ENCODE measurements around the gene VSTM1. TPM values are rescaled to one million over a fixed set of nuclear protein-coding genes. Genes with fewer than 3 reads are reported as not detected.

Gene VSTM1
- total RNA-seq, 4 donors from 2014 or later = not detected

GRCh38 chr19:53991224-53992113 is 72.2 kb downstream of the VSTM1 start, which contains the start of gene CACNG6:
Gene CACNG6, plus strand, starts transcription at chr19:53991637. Its CDS starts 1,241 bp downstream, at chr19:53992878.
- TF ChIP-seq POLR2A (IDR thresholded peaks at IDR 0.05) = no peak
- no peak for TF ChIP-seq EP300 (IDR thresholded peaks at IDR 0.05)
- no peak for TF ChIP-seq CTCF (IDR thresholded peaks at IDR 0.05)
- no peak for DNase-seq (ENCODE audit: low spot score in 2 of 2)
- Histone ChIP-seq H3K27ac (no peak within 1 kb of the TSS), H3K27me3 (peaks cover 4 to 45% of the 10 kb centered on the region in 2 donors), H3K36me3 (no peaks in the 10 kb centered on the region), H3K4me3 (peak within 1 kb of the TSS in 2 of 4 donors; percentile 19 to 45), H3K9me3 (no peaks in the 10 kb centered on the region), H3K4me1 (peaks cover 0 to 10% (median 0%) of the 10 kb centered on the region in 4 donors)
- WGBS, 2 donors = 5 to 7% methylated on average over 28 to 34 of the region's 66 CpGs

Small RNA genes lying within 50 kb of the gene (small RNA-seq; reads per million reads assigned to genes)
- gene AC012314.20 = not detected

Other genes with a start within 250 kb of the VSTM1 start
- gene NLRP12, start 239.6 kb downstream of the VSTM1 start, total RNA-seq = 1 to 10 TPM in 2 of 4 donors, under 1 TPM in 2; 0.42 to 2.9 (median 1.2) TPM
- gene MYADM, start 196.0 kb downstream of the VSTM1 start, total RNA-seq = 10 to 100 TPM; 27.3 to 37.7 (median 31.9) TPM
- not detected for gene PRKCG, start 181.7 kb downstream of the VSTM1 start, total RNA-seq
- gene CACNG7, start 154.6 kb downstream of the VSTM1 start, total RNA-seq = not detected
- not detected for gene CACNG8, start 101.0 kb downstream of the VSTM1 start, total RNA-seq
- gene CACNG6, start 72.3 kb downstream of the VSTM1 start, total RNA-seq = not detected
- gene TARM1, start 17.5 kb upstream of the VSTM1 start, total RNA-seq = not detected
- 1 to 10 TPM in 3 of 4 donors, under 1 TPM in 1; 0.66 to 7.2 (median 1.9) TPM for gene OSCAR, start 36.9 kb upstream of the VSTM1 start, total RNA-seq
- 10 to 100 TPM in 3 of 4 donors, 1 to 10 TPM in 1; 2.8 to 40.0 (median 25.4) TPM for gene NDUFA3, start 39.0 kb upstream of the VSTM1 start, total RNA-seq
- gene TFPT, start 51.8 kb upstream of the VSTM1 start, total RNA-seq = 10 to 100 TPM in 3 of 4 donors, 1 to 10 TPM in 1; 9.6 to 19.0 (median 13.5) TPM
- 10 to 100 TPM; 37.7 to 67.5 (median 42.9) TPM for gene PRPF31, start 51.9 kb upstream of the VSTM1 start, total RNA-seq
- gene CNOT3, start 73.9 kb upstream of the VSTM1 start, total RNA-seq = 10 to 100 TPM; 21.6 to 30.3 (median 24.8) TPM
- 10 to 100 TPM in 2 of 4 donors, 1 to 10 TPM in 2; 7.4 to 12.9 (median 10.4) TPM for gene LENG1, start 95.8 kb upstream of the VSTM1 start, total RNA-seq
- 1 to 10 TPM in 2 of 4 donors, under 1 TPM in 1, not detected in 1; 0.22 to 8.8 (median 4.4) TPM for gene TMC4, start 109.3 kb upstream of the VSTM1 start, total RNA-seq
- 10 to 100 TPM; 45.0 to 94.5 (median 50.2) TPM for gene MBOAT7, start 125.7 kb upstream of the VSTM1 start, total RNA-seq
- 10 to 100 TPM; 37.3 to 70.8 (median 49.6) TPM for gene TSEN34, start 127.4 kb upstream of the VSTM1 start, total RNA-seq
- 1,000 to 10,000 TPM; 1,361 to 2,045 (median 1,633) TPM for gene RPS9, start 137.0 kb upstream of the VSTM1 start, total RNA-seq
- 10 to 100 TPM in 2 of 4 donors, 1 to 10 TPM in 2; 4.4 to 98.1 (median 16.5) TPM for gene LILRB3, start 159.1 kb upstream of the VSTM1 start, total RNA-seq
- 10 to 100 TPM in 1 of 4 donors, 1 to 10 TPM in 1, under 1 TPM in 2; 0.22 to 10.2 (median 0.90) TPM for gene LILRA6, start 178.9 kb upstream of the VSTM1 start, total RNA-seq
- gene LILRB5, start 193.4 kb upstream of the VSTM1 start, total RNA-seq = 10 to 100 TPM in 3 of 4 donors, 1 to 10 TPM in 1; 8.3 to 49.5 (median 17.0) TPM
- 1 to 10 TPM; 1.6 to 8.4 (median 4.4) TPM for gene LILRB2, start 217.2 kb upstream of the VSTM1 start, total RNA-seq
- gene LILRA5, start 249.3 kb upstream of the VSTM1 start, total RNA-seq = 1 to 10 TPM in 2 of 4 donors, under 1 TPM in 1, not detected in 1; 0.42 to 3.9 (median 1.4) TPM